Mammary epithelial cell (primary cell): Measurements from ENCODE around the gene RGS21.

Experiments used
- EZH2 ChIP-seq: IDR thresholded peaks from 2 replicates; pipeline ENCODE4 v1.6.1; 2012; ENCODE audit warnings: low read length, inconsistent platforms, borderline replicate concordance
- TF ChIP-seq, protein P1 (sequence below), 2 donors: IDR thresholded peaks in 1 of 2; conservative IDR thresholded peaks in 1 of 2; 2 replicates each; pipeline ENCODE4 v1.5.1; 2011 to 2012; ENCODE audit warnings: inconsistent platforms in 2 of 2, low read length in 2 of 2, mild to moderate bottlenecking in 2 of 2, control low read depth in 1 of 2, low read depth in 1 of 2; ENCODE audit not compliant: insufficient read depth in 1 of 2; ENCODE audit errors: extremely low read depth in 1 of 2

- TF ChIP-seq, protein P1, sequence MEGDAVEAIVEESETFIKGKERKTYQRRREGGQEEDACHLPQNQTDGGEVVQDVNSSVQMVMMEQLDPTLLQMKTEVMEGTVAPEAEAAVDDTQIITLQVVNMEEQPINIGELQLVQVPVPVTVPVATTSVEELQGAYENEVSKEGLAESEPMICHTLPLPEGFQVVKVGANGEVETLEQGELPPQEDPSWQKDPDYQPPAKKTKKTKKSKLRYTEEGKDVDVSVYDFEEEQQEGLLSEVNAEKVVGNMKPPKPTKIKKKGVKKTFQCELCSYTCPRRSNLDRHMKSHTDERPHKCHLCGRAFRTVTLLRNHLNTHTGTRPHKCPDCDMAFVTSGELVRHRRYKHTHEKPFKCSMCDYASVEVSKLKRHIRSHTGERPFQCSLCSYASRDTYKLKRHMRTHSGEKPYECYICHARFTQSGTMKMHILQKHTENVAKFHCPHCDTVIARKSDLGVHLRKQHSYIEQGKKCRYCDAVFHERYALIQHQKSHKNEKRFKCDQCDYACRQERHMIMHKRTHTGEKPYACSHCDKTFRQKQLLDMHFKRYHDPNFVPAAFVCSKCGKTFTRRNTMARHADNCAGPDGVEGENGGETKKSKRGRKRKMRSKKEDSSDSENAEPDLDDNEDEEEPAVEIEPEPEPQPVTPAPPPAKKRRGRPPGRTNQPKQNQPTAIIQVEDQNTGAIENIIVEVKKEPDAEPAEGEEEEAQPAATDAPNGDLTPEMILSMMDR (conservative IDR thresholded peaks at IDR 0.05 in 1 of 2, IDR thresholded peaks at IDR 0.05 in 1 of 2; ENCODE audit: extremely low read depth in 1 of 2, insufficient read depth in 1 of 2, low read depth in 1 of 2, low read length in 2 of 2): no peak
- TF ChIP-seq EZH2: no peak
These were observed 34.8 kb downstream of the RGS21 start for GRCh38 chr1:192351550-192351949.
